GM12801 (cell line): ENCODE data around the gene PON1.

Experiments
- CTCF ChIP-seq: IDR thresholded peaks from one replicate; pipeline ENCODE4 v1.5.1; 2011; ENCODE audit warnings: control low read depth; ENCODE audit not compliant: insufficient read length; ENCODE audit errors: extremely low read depth

The PON1 gene

DNA sequence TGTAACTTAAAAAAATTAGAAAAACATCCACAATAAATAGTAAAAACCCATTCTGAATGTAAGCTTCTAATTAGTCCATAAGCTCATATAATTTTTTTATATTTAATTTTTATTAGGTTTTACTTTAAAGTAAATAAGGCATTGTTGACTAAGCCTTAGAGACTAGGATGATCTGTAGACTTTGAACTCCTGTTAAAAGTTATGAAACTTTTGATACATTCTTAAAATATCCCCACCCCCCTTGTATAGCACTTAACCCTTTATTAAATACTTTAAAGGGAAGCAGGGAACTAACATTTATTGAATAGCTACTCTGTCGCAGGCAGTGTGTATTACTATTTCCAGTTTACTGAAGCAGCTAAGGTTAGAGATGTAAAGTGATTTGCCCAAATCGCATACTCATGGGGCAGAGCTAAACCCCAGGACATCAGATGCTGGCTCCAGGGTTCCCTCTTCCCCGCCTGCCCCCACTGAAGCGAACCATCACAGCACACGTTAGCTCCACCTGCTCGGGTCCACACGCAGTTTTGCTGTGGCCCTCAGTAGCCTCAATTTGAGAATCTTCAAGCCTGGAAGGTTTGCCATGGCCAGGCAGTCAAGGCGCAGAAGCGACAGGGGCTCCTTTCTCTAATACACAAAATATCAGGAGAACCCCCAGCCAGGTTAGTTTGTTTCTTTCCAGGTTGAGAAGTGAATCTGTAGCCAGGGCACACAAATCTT lies 762 bp downstream of the PON1 start:
- no peak for TF ChIP-seq CTCF

GRCh38 chr7:95322854-95323253 lies 1.5 kb downstream of the PON1 start:
- TF ChIP-seq CTCF: no peak

GRCh38 chr7:95322396-95322795 lies 1.9 kb downstream of the PON1 start:
- no peak for TF ChIP-seq CTCF

DNA sequence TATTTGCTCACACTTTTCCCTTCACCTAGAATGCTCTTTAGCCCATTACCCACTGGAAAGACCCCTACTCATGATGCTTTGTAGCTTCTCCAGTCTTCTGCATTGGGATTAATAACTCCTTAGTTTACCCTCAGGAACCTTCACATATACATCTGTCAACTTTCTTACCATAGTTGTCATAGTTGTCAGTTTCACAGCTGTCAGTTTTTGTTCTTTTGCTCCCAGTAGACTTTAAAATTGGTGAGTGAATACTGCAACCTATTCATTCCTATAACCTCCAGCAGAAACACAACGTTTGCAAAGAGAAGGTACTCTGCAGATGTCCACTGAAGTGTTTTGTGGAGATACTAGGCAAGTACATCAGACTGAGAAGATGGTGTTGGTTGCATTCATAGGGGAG lies 2.6 kb downstream of the PON1 start:
- no peak for TF ChIP-seq CTCF

- no peak for TF ChIP-seq CTCF
Measured at GRCh38 chr7:95320651-95321050, 3.7 kb downstream of the PON1 start.

GRCh38 chr7:95319570-95319969 lies 4.8 kb downstream of the PON1 start:
- no peak for TF ChIP-seq CTCF

- no peak for TF ChIP-seq CTCF
Measured at GRCh38 chr7:95318501-95319100, 5.7 kb downstream of the PON1 start.
